Neural progenitor cell (in vitro differentiated cells): ENCODE measurements around the gene NOTCH3. TPM values are rescaled to one million over a fixed set of nuclear protein-coding genes. Genes with fewer than 3 reads are reported as not detected.

Experiments used
- DNase-seq: peaks from one replicate; pipeline ENCODE4 v3.0.0-alpha.2; 2016; ENCODE audit warnings: low spot score
- H2AFZ ChIP-seq: fragments of 200-600 bp; sonication (generic); replicated peaks from 2 replicates; pipeline ENCODE4 v1.6.1; 2016; ENCODE audit warnings: antibody characterized with exemption
- H3F3A ChIP-seq: fragments of 200-600 bp; sonication (generic); 2 replicates; pipeline ENCODE4 v1.6.1; 2016; ENCODE audit warnings: antibody characterized with exemption, low read depth
- H3K27ac ChIP-seq: fragments of 200-600 bp; sonication (generic); 2 replicates; pipeline ENCODE4 v1.5.1; 2016; ENCODE audit warnings: mild to moderate bottlenecking
- H3K27me3 ChIP-seq: fragments of 200-600 bp; sonication (generic); 2 replicates; pipeline ENCODE4 v1.6.1; 2016; ENCODE audit warnings: mild to moderate bottlenecking, moderate library complexity
- H3K36me3 ChIP-seq: fragments of 200-600 bp; sonication (generic); 2 replicates; pipeline ENCODE4 v1.5.1; 2016
- H3K4me1 ChIP-seq: fragments of 200-600 bp; sonication (generic); 2 replicates; pipeline ENCODE4 v1.6.1; 2016; ENCODE audit warnings: mixed run types
- H3K4me2 ChIP-seq: fragments of 200-600 bp; sonication (generic); 2 replicates; pipeline ENCODE4 v1.6.1; 2016
- H3K4me3 ChIP-seq: fragments of 200-600 bp; sonication (generic); 2 replicates; pipeline ENCODE4 v1.5.1; 2016
- H3K79me2 ChIP-seq: fragments of 200-600 bp; sonication (generic); 2 replicates; pipeline ENCODE4 v1.6.1; 2016; ENCODE audit warnings: low read depth
- H3K9ac ChIP-seq: fragments of 200-600 bp; sonication (generic); 2 replicates; pipeline ENCODE4 v1.6.1; 2016
- H3K9me3 ChIP-seq: fragments of 200-600 bp; sonication (generic); 2 replicates; pipeline ENCODE4 v1.5.1; 2016; ENCODE audit warnings: low read depth
- H4K20me1 ChIP-seq: fragments of 200-600 bp; sonication (generic); 2 replicates; pipeline ENCODE4 v1.6.1; 2016; ENCODE audit warnings: low read depth
- H3K27ac Mint-ChIP-seq: 3 replicates; pipeline ENCODE4 v1.8.0; 2021; ENCODE audit warnings: mixed read lengths
- H3K27me3 Mint-ChIP-seq: 2 replicates; pipeline ENCODE4 v1.8.0; 2022; ENCODE audit warnings: low read depth, mild to moderate bottlenecking, inconsistent platforms, moderate library complexity, mixed read lengths; ENCODE audit not compliant: insufficient read depth
- H3K36me3 Mint-ChIP-seq: 3 replicates; pipeline ENCODE4 v1.8.0; 2021; ENCODE audit warnings: mixed read lengths
- H3K4me1 Mint-ChIP-seq: 3 replicates; pipeline ENCODE4 v1.8.0; 2021; ENCODE audit warnings: mixed read lengths
- H3K4me3 Mint-ChIP-seq: 3 replicates; pipeline ENCODE4 v1.8.0; 2021; ENCODE audit warnings: mild to moderate bottlenecking, moderate library complexity, mixed read lengths
- H3K9me3 Mint-ChIP-seq: 3 replicates; pipeline ENCODE4 v1.8.0; 2020; ENCODE audit warnings: mixed read lengths
- CTCF ChIP-seq: fragments of 200-600 bp; sonication (generic); IDR thresholded peaks from 2 replicates; pipeline ENCODE4 v1.5.1; 2017; ENCODE audit warnings: antibody characterized with exemption, mild to moderate bottlenecking
- EZH2 ChIP-seq: fragments of 200-600 bp; sonication (generic); IDR thresholded peaks from 2 replicates; pipeline ENCODE4 v1.6.1; 2017; ENCODE audit warnings: antibody characterized with exemption, mild to moderate bottlenecking, moderate library complexity
- EZH2phosphoT487 ChIP-seq: fragments of 200-600 bp; sonication (generic); IDR thresholded peaks from 2 replicates; pipeline ENCODE4 v1.6.1; 2017; ENCODE audit warnings: antibody characterized with exemption
- total RNA-seq: library from RNA; depleted of rRNA; stranded (reverse); fragments of >200 nt; gene quantifications from 2 replicates; pipeline ENCODE4 v1.2.3, GENCODE V29; 2015; ENCODE audit warnings: low replicate concordance

Gene NOTCH3
- total RNA-seq, 1 donor from 2014 or later: 17.1 TPM

- Histone ChIP-seq H4K20me1 (peaks cover 50% of the 10 kb centered on the region), H3F3A (peaks cover 39% of the 10 kb centered on the region), H3K27ac (no peak overlapping the region), H3K4me3 (peak overlapping the region; percentile 27), H3K9ac (no peak overlapping the region), H3K79me2 (no peaks in the 10 kb centered on the region), H3K4me2 (peak overlapping the region; percentile 69), H3K27me3 (no peaks in the 10 kb centered on the region), H3K36me3 (peaks cover 3% of the 10 kb centered on the region), H3K4me1 (no peaks in the 10 kb centered on the region), H2AFZ (no peak overlapping the region), H3K9me3 (no peaks in the 10 kb centered on the region)
- H3K9me3 Mint-ChIP-seq: no peaks in the 10 kb centered on the region
- peaks cover 33% of the 10 kb centered on the region for H3K36me3 Mint-ChIP-seq
- no peak overlapping the region for H3K27ac Mint-ChIP-seq
- peak overlapping the region; percentile 25 for H3K4me3 Mint-ChIP-seq
- TF ChIP-seq CTCF (peak; percentile 80), EZH2phosphoT487 (no peak)
- DNase-seq: peak; percentile 95
- H3K27me3 Mint-ChIP-seq: peaks cover 7% of the 10 kb centered on the region
- H3K4me1 Mint-ChIP-seq: peaks cover 7% of the 10 kb centered on the region
Observed at GRCh38 chr19:15177269-15178116, 23.3 kb downstream of the NOTCH3 start.

- no peak overlapping the region for H3K4me3 ChIP-seq
- Mint-ChIP-seq H3K4me1 (peaks cover 7% of the 10 kb centered on the region), H3K4me3 (no peak overlapping the region), H3K27ac (no peak overlapping the region), H3K27me3 (peaks cover 10% of the 10 kb centered on the region), H3K9me3 (no peaks in the 10 kb centered on the region), H3K36me3 (peaks cover 40% of the 10 kb centered on the region)
- DNase-seq: no peak
- no peaks in the 10 kb centered on the region for H3K79me2 ChIP-seq
- H3K4me2 ChIP-seq: no peak overlapping the region
- no peak overlapping the region for H3K9ac ChIP-seq
- no peaks in the 10 kb centered on the region for H3K36me3 ChIP-seq
- H4K20me1 ChIP-seq: peaks cover 34% of the 10 kb centered on the region
- no peaks in the 10 kb centered on the region for H3K9me3 ChIP-seq
- H3K4me1 ChIP-seq: no peaks in the 10 kb centered on the region
- peaks cover 29% of the 10 kb centered on the region for H3F3A ChIP-seq
- H3K27me3 ChIP-seq: no peaks in the 10 kb centered on the region
- no peak for TF ChIP-seq CTCF
- TF ChIP-seq EZH2: no peak
- no peak for TF ChIP-seq EZH2phosphoT487
- no peak overlapping the region for H3K27ac ChIP-seq
- H2AFZ ChIP-seq: no peak overlapping the region
Observed at GRCh38 chr19:15175609-15176008, 25.2 kb downstream of the NOTCH3 start.

- TF ChIP-seq CTCF (no peak), EZH2 (no peak), EZH2phosphoT487 (no peak)
- Histone ChIP-seq H3F3A (peaks cover 17% of the 10 kb centered on the region), H3K79me2 (no peaks in the 10 kb centered on the region), H3K9ac (no peak overlapping the region), H3K4me3 (no peak overlapping the region), H2AFZ (no peak overlapping the region), H3K4me2 (no peak overlapping the region), H4K20me1 (peaks cover 16% of the 10 kb centered on the region), H3K27me3 (no peaks in the 10 kb centered on the region), H3K4me1 (no peaks in the 10 kb centered on the region), H3K27ac (no peak overlapping the region), H3K36me3 (no peaks in the 10 kb centered on the region), H3K9me3 (no peaks in the 10 kb centered on the region)
- Mint-ChIP-seq H3K36me3 (peaks cover 37% of the 10 kb centered on the region), H3K9me3 (no peaks in the 10 kb centered on the region), H3K4me1 (peaks cover 4% of the 10 kb centered on the region), H3K27me3 (peaks cover 5% of the 10 kb centered on the region), H3K4me3 (no peak overlapping the region), H3K27ac (no peak overlapping the region)
- no peak for DNase-seq
Observed at GRCh38 chr19:15173746-15174404, 26.9 kb downstream of the NOTCH3 start.
